ENCODE measurements around the gene EPHA8.

DNA sequence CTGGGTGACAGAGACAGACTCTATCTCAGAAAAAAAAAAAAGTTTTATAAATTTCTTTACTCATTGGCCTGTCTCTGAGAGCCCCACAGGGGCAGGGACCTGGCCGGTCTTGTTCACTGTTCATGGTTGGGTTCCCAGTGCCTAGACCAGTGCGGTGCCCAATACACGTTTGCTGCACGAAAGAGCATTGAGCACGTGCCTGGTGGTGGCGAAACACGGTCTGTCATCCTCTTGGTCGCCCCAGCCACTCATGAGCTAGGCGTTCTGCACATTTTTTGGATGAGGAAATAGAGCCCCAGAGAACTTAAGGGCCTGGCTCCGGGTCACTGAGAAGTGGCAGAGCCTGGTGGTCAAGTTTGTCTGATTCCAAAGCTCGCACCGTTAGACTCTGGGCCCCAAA lies 18.7 kb upstream of the EPHA8 start:
- TF ChIP-seq, protein P1, sequence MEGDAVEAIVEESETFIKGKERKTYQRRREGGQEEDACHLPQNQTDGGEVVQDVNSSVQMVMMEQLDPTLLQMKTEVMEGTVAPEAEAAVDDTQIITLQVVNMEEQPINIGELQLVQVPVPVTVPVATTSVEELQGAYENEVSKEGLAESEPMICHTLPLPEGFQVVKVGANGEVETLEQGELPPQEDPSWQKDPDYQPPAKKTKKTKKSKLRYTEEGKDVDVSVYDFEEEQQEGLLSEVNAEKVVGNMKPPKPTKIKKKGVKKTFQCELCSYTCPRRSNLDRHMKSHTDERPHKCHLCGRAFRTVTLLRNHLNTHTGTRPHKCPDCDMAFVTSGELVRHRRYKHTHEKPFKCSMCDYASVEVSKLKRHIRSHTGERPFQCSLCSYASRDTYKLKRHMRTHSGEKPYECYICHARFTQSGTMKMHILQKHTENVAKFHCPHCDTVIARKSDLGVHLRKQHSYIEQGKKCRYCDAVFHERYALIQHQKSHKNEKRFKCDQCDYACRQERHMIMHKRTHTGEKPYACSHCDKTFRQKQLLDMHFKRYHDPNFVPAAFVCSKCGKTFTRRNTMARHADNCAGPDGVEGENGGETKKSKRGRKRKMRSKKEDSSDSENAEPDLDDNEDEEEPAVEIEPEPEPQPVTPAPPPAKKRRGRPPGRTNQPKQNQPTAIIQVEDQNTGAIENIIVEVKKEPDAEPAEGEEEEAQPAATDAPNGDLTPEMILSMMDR (IDR thresholded peaks at IDR 0.05), result no peak
- TF ChIP-seq POLR2A (IDR thresholded peaks at IDR 0.05), result no peak

All from lower leg skin (tissue), 3 donors.